K562 (cell line): Measurements from ENCODE around the gene CD44. TPM values are rescaled to one million over a fixed set of nuclear protein-coding genes. Genes with fewer than 3 reads are reported as not detected.
"Not testable (repeated sequence)": the region's sequence is repeated elsewhere in the genome, so short reads cannot be mapped to it uniquely, and the experiment has no call there.

Source experiments
- ATAC-seq: fragments of 200-7000 bp; cut with Tn5 transposase; 3 replicates; pipeline ENCODE4 v1.9.1; 2020; ENCODE audit warnings: moderate library complexity
- BruUV-seq: library from RNA; stranded (reverse); fragments of 400-500 nt; replicated peaks from 2 replicates; lab custom pipeline; 2021; lab: Mats Ljungman, UMichigan
- CTCF ChIA-PET: fragments of 300-600 bp; formaldehyde crosslinking; extraction: SDS; loops from one replicate; lab custom pipeline; 2021; ENCODE audit warnings: low intra/inter-chr PET ratio; lab: Yijun Ruan, JAX
- POLR2A ChIA-PET: fragments of 300-600, 350-650 bp; sonication (Branson Sonifier 250); formaldehyde crosslinking; extraction: SDS; loops from one replicate; lab custom pipeline; 2021; ENCODE audit warnings: antibody characterized with exemption, inconsistent platforms; lab: Yijun Ruan, JAX
- DNase-seq, 4 experiments: peaks; one replicate each; pipeline versions ENCODE4 v3.0.0 to v3.0.0-alpha.2; 2011 to 2018; ENCODE audit warnings: low spot score in 3 of 4, mixed read lengths in 3 of 4; ENCODE audit errors: extremely low read depth in 1 of 4
- FAIRE-seq: peaks from 2 replicates; lab custom pipeline; 2011; peaks lifted over from hg19 to GRCh38; lab: Jason Lieb, UNC
- H2AFZ ChIP-seq: 2 replicates; pipeline ENCODE4 v1.6.0; 2011; ENCODE audit warnings: low read depth, low read length, control low read depth, inconsistent platforms
- H3K27ac ChIP-seq: fragments of 200-600 bp; 3 replicates; pipeline ENCODE4 v1.8.0; 2011; ENCODE audit warnings: low read depth, mild to moderate bottlenecking, control low read depth, inconsistent platforms, low read length, moderate library complexity, mixed read lengths; ENCODE audit errors: extremely low read depth
- H3K27me3 ChIP-seq, 2 experiments: fragments of 300-600 bp in 1 of 2; 2 replicates in 1 of 2; 3 replicates in 1 of 2; pipeline versions ENCODE4 v1.6.0 to v1.8.0; 2011; ENCODE audit warnings: inconsistent platforms in 2 of 2, low read length in 2 of 2, mild to moderate bottlenecking in 1 of 2, mixed read lengths in 1 of 2, moderate library complexity in 1 of 2; ENCODE audit not compliant: control insufficient read depth in 2 of 2, insufficient read depth in 2 of 2
- H3K36me3 ChIP-seq: fragments of 300-600 bp; 3 replicates; pipeline ENCODE4 v1.8.0; 2011; ENCODE audit warnings: mild to moderate bottlenecking, low read length, inconsistent platforms; ENCODE audit not compliant: control insufficient read depth, insufficient read depth
- H3K4me1 ChIP-seq, 2 experiments: fragments of 200-600 bp in 1 of 2; replicated peaks in 1 of 2; 2 replicates in 1 of 2; 3 replicates in 1 of 2; pipeline versions ENCODE4 v1.5.1 to v1.8.0; 2011; ENCODE audit warnings: inconsistent platforms in 2 of 2, low read length in 2 of 2, mild to moderate bottlenecking in 1 of 2, mixed read lengths in 1 of 2, moderate library complexity in 1 of 2; ENCODE audit not compliant: control insufficient read depth in 2 of 2, insufficient read depth in 2 of 2
- H3K4me2 ChIP-seq: 2 replicates; pipeline ENCODE4 v1.6.1; 2011; ENCODE audit warnings: low read length, control low read depth, inconsistent platforms, mixed read lengths; ENCODE audit not compliant: insufficient read depth
- H3K4me3 ChIP-seq: fragments of 200-600 bp; sonication (generic), shearing (Covaris generic); 2 replicates; pipeline ENCODE4 v1.5.1; 2016; ENCODE audit warnings: control low read depth, inconsistent platforms
- H3K79me2 ChIP-seq: fragments of 200-600 bp; 3 replicates; pipeline ENCODE4 v1.8.0; 2011; ENCODE audit warnings: low read length, inconsistent platforms; ENCODE audit not compliant: control insufficient read depth, insufficient read depth
- H3K9ac ChIP-seq, 2 experiments: 2 replicates each; pipeline versions ENCODE4 v1.6.0 to v1.6.1; 2011; ENCODE audit warnings: low read depth in 2 of 2, low read length in 2 of 2, control low read depth in 1 of 2, inconsistent platforms in 1 of 2, mild to moderate bottlenecking in 1 of 2, mixed read lengths in 1 of 2; ENCODE audit not compliant: insufficient read depth in 1 of 2
- H3K9me1 ChIP-seq: one replicate; pipeline ENCODE4 v1.6.0; 2011; ENCODE audit warnings: inconsistent platforms, mild to moderate bottlenecking, low read length, moderate library complexity; ENCODE audit not compliant: control insufficient read depth, insufficient read depth
- H3K9me3 ChIP-seq: replicated peaks from 2 replicates; pipeline ENCODE4 v1.5.1; 2011; ENCODE audit warnings: low read depth, low read length, inconsistent platforms; ENCODE audit not compliant: control insufficient read depth, insufficient read depth
- H4K20me1 ChIP-seq: replicated peaks from 2 replicates; pipeline ENCODE4 v1.6.1; 2011; ENCODE audit warnings: low read length, inconsistent platforms, mixed read lengths; ENCODE audit not compliant: control insufficient read depth, insufficient read depth
- ASH1L ChIP-seq: fragments of 450-650 bp; IDR thresholded peaks from 2 replicates; pipeline ENCODE4 v1.6.1; 2018; ENCODE audit warnings: borderline replicate concordance, mild to moderate bottlenecking, low read depth; ENCODE audit not compliant: partially characterized antibody
- C11orf30 ChIP-seq: fragments of 450-650 bp; IDR thresholded peaks from 2 replicates; pipeline ENCODE4 v1.6.1; 2016; ENCODE audit warnings: low read depth, mild to moderate bottlenecking
- MAFG ChIP-seq: fragments of 450-650 bp; conservative IDR thresholded peaks from 2 replicates; pipeline ENCODE4 v1.6.1; 2016; ENCODE audit warnings: missing genetic modification characterization, missing compliant biosample characterization
- SNIP1 ChIP-seq: fragments of 450-650 bp; IDR thresholded peaks from 2 replicates; pipeline ENCODE4 v1.7.1; 2017; ENCODE audit warnings: low read depth, mild to moderate bottlenecking
- ZNF316 ChIP-seq: fragments of 450-650 bp; IDR thresholded peaks from 2 replicates; pipeline ENCODE4 v1.6.1; 2016
- whole genome bisulfite sequencing: fragments of 100-300 bp; shearing (Covaris generic); methylation state at CpG from one replicate; pipeline ENCODE4 v1.1.6; 2016; ENCODE audit warnings: low coverage, mixed read lengths; ENCODE audit not compliant: insufficient coverage; ENCODE audit errors: missing lambda C conversion rate; 5-methylcytosine and 5-hydroxymethylcytosine counted together
- in situ Hi-C: fragments of 300-500 bp; cut with MboI; formaldehyde crosslinking; loops from 4 replicates; pipeline ENCODE4 v1.15.0; 2018; ENCODE audit warnings: inconsistent platforms, mixed read lengths
- intact Hi-C: fragments of 100-400 bp; cut with micrococcal nuclease; formaldehyde crosslinking; loops from 2 replicates; pipeline ENCODE4 v1.14.2; 2022
- polyA plus RNA-seq, 8 experiments: library from polyadenylated mRNA; depleted of rRNA in 4 of 8; stranded (reverse) in 5 of 8; unstranded in 3 of 8; fragments of >200 nt; fragmentation: Nextera tagmentation in 2 of 8; fragmentation: Illumina TruSeq in 1 of 8; extraction: Ambion mirVana in 2 of 8; extraction: Trizol in 1 of 8; gene quantifications; 2 replicates each; pipeline versions ENCODE4 v1.2.1 to v1.2.3, GENCODE V29; 2011 to 2014; ENCODE audit warnings: inconsistent platforms in 1 of 8, missing spikeins in 1 of 8
- total RNA-seq, 7 experiments: library from RNA; depleted of rRNA in 6 of 7; stranded (reverse); fragments of >200 nt in 6 of 7; fragmentation: Illumina TruSeq in 2 of 7; extraction: Trizol in 2 of 7; gene quantifications; 2 replicates each; pipeline versions ENCODE4 v1.2.1 to v1.2.3, GENCODE V29; 2011 to 2021; ENCODE audit warnings: low replicate concordance in 1 of 7

CD44 gene
- total and polyA plus RNA-seq, 9 of the 15 experiments (the other 6 are each of a cell fraction or from before 2014, with no cell fraction given): 1.2 to 13.9 (median 3.0) TPM

DNA sequence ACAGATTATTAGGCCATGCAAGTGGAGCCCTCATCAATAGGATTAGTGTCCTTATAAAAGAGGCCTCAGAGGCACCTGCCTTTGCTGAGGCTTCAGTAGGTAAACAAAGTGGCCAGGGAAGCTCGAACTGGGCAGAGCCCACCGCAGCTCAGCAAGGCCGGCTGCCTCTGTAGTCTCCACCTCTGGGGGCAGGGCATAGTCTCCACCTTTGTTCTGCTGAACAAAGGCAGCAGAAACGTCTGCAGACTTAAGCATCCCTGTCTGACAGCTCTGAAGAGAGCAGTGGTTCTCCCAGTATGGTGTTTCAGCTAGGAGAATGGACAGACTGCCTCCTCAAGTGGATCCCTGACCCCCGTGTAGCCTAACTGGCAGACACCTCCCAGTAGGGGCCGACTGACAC, 48.0 kb upstream of the CD44 start:
- CTCF ChIA-PET, ATAC-seq: not testable (repeated sequence)

DNA sequence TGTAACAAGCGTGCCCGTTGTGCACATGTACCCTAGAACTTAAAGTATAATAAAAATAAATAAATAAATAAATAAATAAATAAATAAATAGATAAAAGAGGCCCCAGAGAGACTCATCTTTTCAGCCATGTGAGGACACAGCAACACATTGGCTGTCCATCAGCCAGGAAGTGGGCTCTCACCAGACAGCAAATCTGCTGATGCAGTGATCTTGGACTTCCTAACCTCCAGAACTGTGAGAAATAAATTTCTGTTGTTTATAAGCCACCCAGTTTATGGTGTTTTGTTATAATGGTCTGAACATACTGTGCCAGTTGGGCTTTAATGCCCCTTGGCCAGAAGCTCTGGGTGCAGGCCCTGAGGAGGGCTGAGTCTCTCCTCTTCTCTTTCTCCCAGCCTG, 42.2 kb upstream of the CD44 start:
- TF ChIP-seq MAFG (tag): peak; percentile 59
- 0 out of 2 replicates have a peak, but pooled peaks have one; percentile 10 for TF ChIP-seq C11orf30
- TF ChIP-seq ASH1L: no peak
- peak; percentile 30; the same call in 1 of the 2 replicates for TF ChIP-seq ZNF316
- TF ChIP-seq SNIP1: no peak
- no peaks in the 10 kb centered on the region for H3K9me1 ChIP-seq
- no peaks in the 10 kb centered on the region for H3K36me3 ChIP-seq
- in situ Hi-C loops: no loop called here
- no TSS peak for BruUV-seq
- H3K79me2 ChIP-seq: no peaks in the 10 kb centered on the region
- no peak overlapping the region for H3K27ac ChIP-seq
- intact Hi-C loops: no loop called here
- H4K20me1 ChIP-seq: no peaks in the 10 kb centered on the region
- DNase-seq (no peak), ATAC-seq (no peak), FAIRE-seq (no peak)
- H3K4me2 ChIP-seq: no peak overlapping the region
- ChIA-PET POLR2A (no interaction called here), CTCF (no interaction called here)
- H3K27me3 ChIP-seq: no peaks in the 10 kb centered on the region
- H2AFZ ChIP-seq: no peak overlapping the region
- H3K4me1 ChIP-seq: peaks cover 0 to 7% of the 10 kb centered on the region in 2 experiments; a peak in 3 of 5 replicates
- no peak overlapping the region for H3K9ac ChIP-seq
- no peaks in the 10 kb centered on the region for H3K9me3 ChIP-seq
- 47% methylated on average over 2 of the region's 2 CpGs for WGBS
- H3K4me3 ChIP-seq: no peak overlapping the region

More for the DNA sequence above, 48.0 kb upstream of the CD44 start:
- FAIRE-seq, H3K79me2 ChIP-seq, H3K4me2 ChIP-seq, H3K9me1 ChIP-seq, H3K27ac ChIP-seq, intact Hi-C loops, H3K9ac ChIP-seq, DNase-seq, H3K9me3 ChIP-seq, H3K36me3 ChIP-seq, BruUV-seq, in situ Hi-C loops, H4K20me1 ChIP-seq, H3K4me3 ChIP-seq, H3K27me3 ChIP-seq, H2AFZ ChIP-seq, H3K4me1 ChIP-seq: not testable (repeated sequence)
- 3% methylated on average over 6 of the region's 6 CpGs for WGBS
- POLR2A ChIA-PET: interaction anchor here (0.6 kb wide), 1 partner anchor 19 kb away, joined by 4 read pairs; no protein-coding TSS in a partner anchor
